ENCODE measurements around the gene PAK5.
"Not testable (repeated sequence)": the region's sequence is repeated elsewhere in the genome, so short reads cannot be mapped to it uniquely, and the experiment has no call there.

Gene PAK5

GRCh38 chr20:9677100-9677623 is 161.7 kb downstream of the PAK5 start:
- DNase-seq = no peak

GRCh38 chr20:9672981-9673380 is 165.9 kb downstream of the PAK5 start:
- DNase-seq = no peak

- no peak for DNase-seq
Observed at GRCh38 chr20:9672027-9672426, 166.8 kb downstream of the PAK5 start.

- no peak for DNase-seq
Observed at GRCh38 chr20:9668381-9668780, 170.5 kb downstream of the PAK5 start.

GRCh38 chr20:9663423-9663822 is 175.5 kb downstream of the PAK5 start:
- no peak for DNase-seq

- peak; percentile 18 for DNase-seq
Observed at GRCh38 chr20:9660236-9660868, 178.5 kb downstream of the PAK5 start.

GRCh38 chr20:9647741-9648140 is 191.1 kb downstream of the PAK5 start:
- no peak for DNase-seq

GRCh38 chr20:9646375-9646774 is 192.5 kb downstream of the PAK5 start:
- no peak for DNase-seq

- DNase-seq = no peak
Observed at GRCh38 chr20:9642882-9643281, 196.0 kb downstream of the PAK5 start.

- not testable (repeated sequence) for DNase-seq
Observed at GRCh38 chr20:9641499-9642000, 197.3 kb downstream of the PAK5 start.

GRCh38 chr20:9637889-9638288 is 201.0 kb downstream of the PAK5 start:
- DNase-seq = no peak

- DNase-seq = no peak
Observed at GRCh38 chr20:9635750-9636149, 203.1 kb downstream of the PAK5 start.

- DNase-seq = no peak
Observed at GRCh38 chr20:9634327-9634726, 204.5 kb downstream of the PAK5 start.

GRCh38 chr20:9632991-9633390 is 205.9 kb downstream of the PAK5 start:
- DNase-seq = no peak

- DNase-seq = no peak
Observed at GRCh38 chr20:9632265-9632664, 206.6 kb downstream of the PAK5 start.

GRCh38 chr20:9630554-9630953 is 208.3 kb downstream of the PAK5 start:
- DNase-seq = no peak

- DNase-seq = no peak
Observed at GRCh38 chr20:9629831-9630230, 209.0 kb downstream of the PAK5 start.

GRCh38 chr20:9628589-9628988 is 210.3 kb downstream of the PAK5 start:
- no peak for DNase-seq

- DNase-seq = no peak
Observed at GRCh38 chr20:9628141-9628540, 210.7 kb downstream of the PAK5 start.

GRCh38 chr20:9627219-9627618 is 211.7 kb downstream of the PAK5 start:
- no peak for DNase-seq

- DNase-seq = no peak
Observed at GRCh38 chr20:9626357-9626756, 212.5 kb downstream of the PAK5 start.

- peak; percentile 14 for DNase-seq
Observed at GRCh38 chr20:9617940-9618339, 220.9 kb downstream of the PAK5 start.

GRCh38 chr20:9616833-9617461 is 221.9 kb downstream of the PAK5 start:
- DNase-seq = peak; percentile 49

- DNase-seq = no peak
Observed at GRCh38 chr20:9616455-9616805, 222.4 kb downstream of the PAK5 start.
